ENCODE measurements around the gene PTPN11. TPM values are rescaled to one million over a fixed set of nuclear protein-coding genes. Genes with fewer than 3 reads are reported as not detected.

The PTPN11 gene
- total and polyA plus RNA-seq, 2 donors (not counting 3 experiments of a cell fraction or from before 2014, with no cell fraction given), result 36.5 to 107 TPM

DNA sequence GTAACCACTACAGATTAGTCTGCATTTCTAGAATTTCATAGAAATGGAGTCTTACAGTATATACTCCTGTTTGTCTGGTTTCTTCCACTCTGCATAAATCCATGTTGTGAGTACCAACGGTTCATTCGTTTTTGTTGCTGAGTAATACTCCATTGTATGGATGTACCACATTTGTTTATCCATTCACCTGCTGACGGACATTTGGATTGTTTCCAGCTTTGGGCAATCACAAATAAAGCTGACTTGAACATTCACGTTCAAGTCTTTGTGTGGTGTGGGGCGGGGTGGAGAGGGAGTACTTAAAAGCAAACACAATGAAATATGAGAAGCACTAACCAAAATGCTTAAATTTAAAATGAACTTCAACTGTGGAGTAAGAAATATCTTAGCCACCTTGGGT is 43.6 kb upstream of the PTPN11 start:
- H3K4me2 ChIP-seq (ENCODE audit: insufficient read depth, low read length), result no peak overlapping the region
- H3K27me3 ChIP-seq (ENCODE audit: control insufficient read depth in 2 of 2, insufficient read depth in 2 of 2, low read length in 2 of 2), result no peaks in the 10 kb centered on the region
- dilution Hi-C loops (cut with MboI; ENCODE audit: extremely low pct_ligation_motif_present, low sequenced_read_pairs) (no loop called here), intact Hi-C loops (cut with micrococcal nuclease) (no loop called here)
- no peaks in the 10 kb centered on the region for H3K4me1 ChIP-seq (ENCODE audit: control insufficient read depth, extremely low read depth, insufficient read depth, low read length)
- H4K20me1 ChIP-seq (replicated peaks; ENCODE audit: control insufficient read depth, extremely low read depth, insufficient read depth, low read length), result peaks cover 3% of the 10 kb centered on the region
- H3K9me1 ChIP-seq (replicated peaks; ENCODE audit: control insufficient read depth, extremely low read depth, insufficient read depth, low read length), result no peaks in the 10 kb centered on the region
- FAIRE-seq, result no peak
- peaks cover 35% of the 10 kb centered on the region for H3K79me2 ChIP-seq (ENCODE audit: control insufficient read depth, insufficient read depth, low read length)
- ChIA-PET POLR2A (no interaction called here), CTCF (interaction anchor here (1.3 kb wide), 1 partner anchor 12 kb away, joined by 3 read pairs; no protein-coding TSS in a partner anchor)
- H3K9me3 ChIP-seq (replicated peaks; ENCODE audit: control insufficient read depth, insufficient read depth, low read length), result no peaks in the 10 kb centered on the region
- BruUV-seq (replicated peaks), result no TSS peak
- no peak overlapping the region for H2AFZ ChIP-seq (ENCODE audit: low read depth, low read length)
- no peaks in the 10 kb centered on the region for H3K36me3 ChIP-seq (ENCODE audit: control insufficient read depth in 2 of 2, extremely low read depth in 1 of 2, insufficient read depth in 2 of 2, low read length in 2 of 2)
- no peak for DNase-seq (ENCODE audit: low read depth, low spot score)
- no peak overlapping the region for H3K4me3 ChIP-seq (replicated peaks in 1 of 3; ENCODE audit: insufficient read depth in 1 of 3, low read depth in 1 of 3, low read length in 3 of 3)
- H3K27ac ChIP-seq (ENCODE audit: insufficient read depth, low read depth, low read length), result no peak overlapping the region
- TF ChIP-seq, protein P1, sequence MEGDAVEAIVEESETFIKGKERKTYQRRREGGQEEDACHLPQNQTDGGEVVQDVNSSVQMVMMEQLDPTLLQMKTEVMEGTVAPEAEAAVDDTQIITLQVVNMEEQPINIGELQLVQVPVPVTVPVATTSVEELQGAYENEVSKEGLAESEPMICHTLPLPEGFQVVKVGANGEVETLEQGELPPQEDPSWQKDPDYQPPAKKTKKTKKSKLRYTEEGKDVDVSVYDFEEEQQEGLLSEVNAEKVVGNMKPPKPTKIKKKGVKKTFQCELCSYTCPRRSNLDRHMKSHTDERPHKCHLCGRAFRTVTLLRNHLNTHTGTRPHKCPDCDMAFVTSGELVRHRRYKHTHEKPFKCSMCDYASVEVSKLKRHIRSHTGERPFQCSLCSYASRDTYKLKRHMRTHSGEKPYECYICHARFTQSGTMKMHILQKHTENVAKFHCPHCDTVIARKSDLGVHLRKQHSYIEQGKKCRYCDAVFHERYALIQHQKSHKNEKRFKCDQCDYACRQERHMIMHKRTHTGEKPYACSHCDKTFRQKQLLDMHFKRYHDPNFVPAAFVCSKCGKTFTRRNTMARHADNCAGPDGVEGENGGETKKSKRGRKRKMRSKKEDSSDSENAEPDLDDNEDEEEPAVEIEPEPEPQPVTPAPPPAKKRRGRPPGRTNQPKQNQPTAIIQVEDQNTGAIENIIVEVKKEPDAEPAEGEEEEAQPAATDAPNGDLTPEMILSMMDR (IDR thresholded peaks at IDR 0.05; ENCODE audit: extremely low read depth in 1 of 2, insufficient read depth in 1 of 2, low read depth in 1 of 2, low read length in 2 of 2), result no peak
- TF ChIP-seq JUN (IDR thresholded peaks at IDR 0.05; ENCODE audit: borderline replicate concordance, insufficient read depth, insufficient read length, low read depth) (no peak), GATA2 (IDR thresholded peaks at IDR 0.05; ENCODE audit: insufficient read depth, insufficient read length, low read depth, low read length) (no peak), MYC (IDR thresholded peaks at IDR 0.05; ENCODE audit: low read depth, low read length) (no peak)
- H3K9ac ChIP-seq (replicated peaks; ENCODE audit: extremely low read depth, insufficient read depth, low read length), result no peak overlapping the region
